Measurements from ENCODE around the gene GPR25. TPM values are rescaled to one million over a fixed set of nuclear protein-coding genes. Genes with fewer than 3 reads are reported as not detected.

The GPR25 gene
- total RNA-seq, 1 donor from 2014 or later: 5.9 TPM

DNA sequence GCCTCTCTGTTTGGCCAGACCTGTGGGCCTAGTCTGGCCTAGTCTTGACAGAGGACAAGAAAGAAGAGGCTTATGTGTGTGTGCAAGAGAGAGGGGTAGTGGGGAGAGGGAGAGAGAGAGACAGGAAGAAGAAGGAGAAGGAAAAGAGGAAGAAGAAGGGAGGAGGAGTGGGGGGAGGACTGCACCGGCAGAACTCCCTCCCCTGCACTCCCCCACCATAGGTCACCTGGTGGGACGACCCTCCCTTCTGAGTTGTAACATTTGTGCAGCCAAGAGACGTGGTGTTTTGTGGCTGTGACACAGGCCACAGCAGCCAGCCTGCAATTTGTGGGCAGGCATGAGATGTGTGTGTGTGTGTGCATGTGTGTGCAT is 26.2 kb downstream of the GPR25 start:
- Histone ChIP-seq H3K4me1 (peaks cover 13% of the 10 kb centered on the region), H3K27ac (no peak overlapping the region), H3K36me3 (no peaks in the 10 kb centered on the region), H3K27me3 (no peaks in the 10 kb centered on the region), H3K9me3 (no peaks in the 10 kb centered on the region), H3K4me3 (no peak overlapping the region)
- no peak for DNase-seq (ENCODE audit: extremely low spot score in 2 of 2)
- intact Hi-C loops (cut with DNase I): no loop called here
- TF ChIP-seq, protein P1, sequence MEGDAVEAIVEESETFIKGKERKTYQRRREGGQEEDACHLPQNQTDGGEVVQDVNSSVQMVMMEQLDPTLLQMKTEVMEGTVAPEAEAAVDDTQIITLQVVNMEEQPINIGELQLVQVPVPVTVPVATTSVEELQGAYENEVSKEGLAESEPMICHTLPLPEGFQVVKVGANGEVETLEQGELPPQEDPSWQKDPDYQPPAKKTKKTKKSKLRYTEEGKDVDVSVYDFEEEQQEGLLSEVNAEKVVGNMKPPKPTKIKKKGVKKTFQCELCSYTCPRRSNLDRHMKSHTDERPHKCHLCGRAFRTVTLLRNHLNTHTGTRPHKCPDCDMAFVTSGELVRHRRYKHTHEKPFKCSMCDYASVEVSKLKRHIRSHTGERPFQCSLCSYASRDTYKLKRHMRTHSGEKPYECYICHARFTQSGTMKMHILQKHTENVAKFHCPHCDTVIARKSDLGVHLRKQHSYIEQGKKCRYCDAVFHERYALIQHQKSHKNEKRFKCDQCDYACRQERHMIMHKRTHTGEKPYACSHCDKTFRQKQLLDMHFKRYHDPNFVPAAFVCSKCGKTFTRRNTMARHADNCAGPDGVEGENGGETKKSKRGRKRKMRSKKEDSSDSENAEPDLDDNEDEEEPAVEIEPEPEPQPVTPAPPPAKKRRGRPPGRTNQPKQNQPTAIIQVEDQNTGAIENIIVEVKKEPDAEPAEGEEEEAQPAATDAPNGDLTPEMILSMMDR (IDR thresholded peaks at IDR 0.05): no peak
- TF ChIP-seq POLR2A (IDR thresholded peaks at IDR 0.05): no peak
- TF ChIP-seq POLR2AphosphoS5 (IDR thresholded peaks at IDR 0.05; ENCODE audit: insufficient read depth in 1 of 2, low read depth in 1 of 2): no peak

DNA sequence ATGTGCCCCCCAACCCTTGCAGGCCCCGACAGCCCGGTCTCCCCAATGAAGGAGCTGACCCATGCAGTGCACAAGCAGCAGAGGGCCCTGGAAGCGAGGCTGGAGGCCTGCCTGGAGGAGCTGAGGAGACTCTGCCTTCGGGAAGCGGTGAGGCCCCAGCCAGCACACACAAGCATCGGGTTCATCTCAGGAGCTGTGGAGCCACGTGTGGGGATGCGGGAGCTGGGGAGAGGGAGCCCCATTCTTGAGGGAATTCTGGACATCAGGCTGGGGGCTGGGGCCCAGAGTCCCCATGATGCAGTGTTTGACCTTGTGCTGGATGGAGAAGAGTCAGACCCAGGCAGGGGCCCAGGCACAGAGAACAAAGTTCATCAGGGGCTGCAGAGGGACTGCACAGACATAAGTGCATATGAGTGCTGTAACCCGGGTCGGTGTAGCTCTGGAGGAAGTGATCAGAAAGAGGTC is 26.7 kb downstream of the GPR25 start:
- TF ChIP-seq POLR2AphosphoS5 (IDR thresholded peaks at IDR 0.05; ENCODE audit: insufficient read depth in 1 of 2, low read depth in 1 of 2): no peak
- no peak for DNase-seq (ENCODE audit: extremely low spot score in 2 of 2)
- Histone ChIP-seq H3K27ac (no peak overlapping the region), H3K4me1 (peaks cover 12% of the 10 kb centered on the region), H3K27me3 (no peaks in the 10 kb centered on the region), H3K9me3 (no peaks in the 10 kb centered on the region), H3K4me3 (no peak overlapping the region), H3K36me3 (no peaks in the 10 kb centered on the region)
- intact Hi-C loops (cut with DNase I): no loop called here

DNA sequence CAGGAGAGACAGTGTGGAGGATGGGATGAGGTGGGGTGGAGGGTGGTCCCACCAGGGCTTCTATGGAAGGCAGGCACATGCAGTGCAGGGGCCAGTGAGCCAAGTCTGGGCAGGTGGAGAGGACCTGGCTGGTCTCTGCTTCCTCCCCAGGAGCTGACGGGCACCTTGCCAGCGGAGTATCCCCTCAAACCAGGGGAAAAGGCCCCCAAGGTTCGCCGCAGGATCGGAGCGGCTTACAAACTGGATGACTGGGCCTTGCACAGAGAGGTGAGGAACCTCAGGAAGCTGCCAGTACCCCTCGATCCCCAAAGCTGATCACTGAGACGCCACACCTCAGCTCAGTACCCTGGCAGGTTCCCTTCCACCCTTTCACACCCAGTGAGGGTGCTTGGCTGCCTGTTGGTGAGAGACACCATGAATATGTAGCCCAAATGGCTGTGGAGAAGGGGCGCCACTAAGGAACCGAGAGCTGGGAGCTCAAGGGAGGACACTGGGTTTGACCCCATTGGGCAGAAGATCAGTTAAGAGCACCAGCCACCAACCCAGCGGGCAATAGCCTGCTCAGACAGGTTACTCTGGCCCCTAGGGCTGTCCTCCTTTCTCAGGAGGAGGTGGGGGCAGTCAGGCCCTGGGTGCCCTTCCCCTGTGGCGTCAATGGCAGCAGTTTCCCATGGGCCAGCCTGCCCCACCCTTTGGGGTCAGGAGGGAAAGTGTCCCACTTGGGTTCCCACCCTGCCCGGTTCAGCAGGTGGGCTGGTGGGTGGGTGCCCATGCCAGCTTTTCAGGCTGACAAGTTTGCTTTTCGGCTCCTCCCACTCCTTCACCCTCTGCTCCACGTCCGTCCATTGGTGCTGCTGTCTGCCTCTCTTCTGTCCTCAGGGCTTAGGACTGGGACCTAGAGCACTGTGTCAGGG is 27.4 kb downstream of the GPR25 start:
- H3K4me1 ChIP-seq: peaks cover 12% of the 10 kb centered on the region
- H3K9me3 ChIP-seq: no peaks in the 10 kb centered on the region
- intact Hi-C loops (cut with DNase I): no loop called here
- TF ChIP-seq POLR2AphosphoS5 (IDR thresholded peaks at IDR 0.05; ENCODE audit: insufficient read depth in 1 of 2, low read depth in 1 of 2) (no peak), POLR2A (IDR thresholded peaks at IDR 0.05) (no peak)
- TF ChIP-seq, protein P1 (IDR thresholded peaks at IDR 0.05): no peak
- no peaks in the 10 kb centered on the region for H3K27me3 ChIP-seq
- H3K27ac ChIP-seq: no peak overlapping the region
- DNase-seq (ENCODE audit: extremely low spot score in 2 of 2): no peak
- H3K4me3 ChIP-seq: no peak overlapping the region
- no peaks in the 10 kb centered on the region for H3K36me3 ChIP-seq

DNA sequence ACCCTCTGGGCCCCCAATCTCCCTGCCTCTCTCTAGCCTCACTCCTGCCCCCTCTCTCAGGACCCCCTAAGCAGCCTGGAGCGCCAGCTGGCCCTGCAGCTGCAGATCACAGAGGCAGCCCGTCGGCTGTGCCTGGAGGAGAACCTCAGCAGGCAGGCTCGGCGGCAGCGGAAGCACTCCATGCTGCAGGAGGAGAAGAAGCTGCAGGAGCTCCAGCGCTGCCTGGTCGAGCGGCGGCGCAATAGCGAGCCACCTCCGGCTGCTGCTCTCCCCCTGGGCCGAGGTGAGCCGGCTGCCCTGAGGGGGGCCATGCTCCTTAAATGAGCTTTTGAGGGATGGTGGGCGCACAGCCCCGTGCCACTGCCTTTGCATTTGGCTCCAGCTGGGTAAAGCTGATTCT is 28.1 kb downstream of the GPR25 start:
- no peaks in the 10 kb centered on the region for H3K9me3 ChIP-seq
- no peaks in the 10 kb centered on the region for H3K27me3 ChIP-seq
- TF ChIP-seq, protein P1 (IDR thresholded peaks at IDR 0.05): no peak
- peaks cover 12% of the 10 kb centered on the region for H3K4me1 ChIP-seq
- intact Hi-C loops (cut with DNase I): no loop called here
- H3K27ac ChIP-seq: no peak overlapping the region
- H3K36me3 ChIP-seq: no peaks in the 10 kb centered on the region
- no peak overlapping the region for H3K4me3 ChIP-seq
- DNase-seq (ENCODE audit: extremely low spot score in 2 of 2): no peak

DNA sequence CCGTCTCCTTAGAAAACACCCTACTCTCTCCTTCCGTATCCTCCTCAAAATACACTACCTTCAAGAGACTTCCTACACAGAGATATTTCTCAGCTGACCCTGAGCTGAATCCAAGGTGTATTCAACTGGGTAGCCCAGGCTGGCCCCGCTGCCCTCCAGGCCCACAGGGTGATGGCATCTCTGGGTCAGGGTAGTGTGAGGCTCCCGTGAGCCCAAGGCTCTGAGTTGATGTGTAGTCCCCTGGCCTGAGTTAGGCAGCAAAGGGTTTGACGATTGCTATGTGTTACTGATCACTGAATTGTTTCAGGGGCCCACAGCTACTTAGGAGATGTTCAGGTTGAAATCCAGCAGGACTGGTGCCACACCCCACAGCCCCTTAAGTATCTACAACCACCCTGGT is 28.6 kb downstream of the GPR25 start:
- Histone ChIP-seq H3K9me3 (no peaks in the 10 kb centered on the region), H3K4me3 (no peak overlapping the region), H3K4me1 (peaks cover 12% of the 10 kb centered on the region), H3K27me3 (no peaks in the 10 kb centered on the region), H3K27ac (no peak overlapping the region), H3K36me3 (no peaks in the 10 kb centered on the region)
- intact Hi-C loops (cut with DNase I): no loop called here
- no peak for TF ChIP-seq POLR2AphosphoS5 (IDR thresholded peaks at IDR 0.05; ENCODE audit: insufficient read depth in 1 of 2, low read depth in 1 of 2)
- TF ChIP-seq POLR2A (IDR thresholded peaks at IDR 0.05): no peak
- TF ChIP-seq, protein P1 (IDR thresholded peaks at IDR 0.05): no peak
- DNase-seq (ENCODE audit: extremely low spot score in 2 of 2): no peak
